ENCODE results near the gene GALNT8.
"Not testable (repeated sequence)": the region's sequence is repeated elsewhere in the genome, so short reads cannot be mapped to it uniquely, and the experiment has no call there.

GALNT8 gene, protein sequence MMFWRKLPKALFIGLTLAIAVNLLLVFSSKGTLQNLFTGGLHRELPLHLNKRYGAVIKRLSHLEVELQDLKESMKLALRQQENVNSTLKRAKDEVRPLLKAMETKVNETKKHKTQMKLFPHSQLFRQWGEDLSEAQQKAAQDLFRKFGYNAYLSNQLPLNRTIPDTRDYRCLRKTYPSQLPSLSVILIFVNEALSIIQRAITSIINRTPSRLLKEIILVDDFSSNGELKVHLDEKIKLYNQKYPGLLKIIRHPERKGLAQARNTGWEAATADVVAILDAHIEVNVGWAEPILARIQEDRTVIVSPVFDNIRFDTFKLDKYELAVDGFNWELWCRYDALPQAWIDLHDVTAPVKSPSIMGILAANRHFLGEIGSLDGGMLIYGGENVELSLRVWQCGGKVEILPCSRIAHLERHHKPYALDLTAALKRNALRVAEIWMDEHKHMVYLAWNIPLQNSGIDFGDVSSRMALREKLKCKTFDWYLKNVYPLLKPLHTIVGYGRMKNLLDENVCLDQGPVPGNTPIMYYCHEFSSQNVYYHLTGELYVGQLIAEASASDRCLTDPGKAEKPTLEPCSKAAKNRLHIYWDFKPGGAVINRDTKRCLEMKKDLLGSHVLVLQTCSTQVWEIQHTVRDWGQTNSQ

DNA sequence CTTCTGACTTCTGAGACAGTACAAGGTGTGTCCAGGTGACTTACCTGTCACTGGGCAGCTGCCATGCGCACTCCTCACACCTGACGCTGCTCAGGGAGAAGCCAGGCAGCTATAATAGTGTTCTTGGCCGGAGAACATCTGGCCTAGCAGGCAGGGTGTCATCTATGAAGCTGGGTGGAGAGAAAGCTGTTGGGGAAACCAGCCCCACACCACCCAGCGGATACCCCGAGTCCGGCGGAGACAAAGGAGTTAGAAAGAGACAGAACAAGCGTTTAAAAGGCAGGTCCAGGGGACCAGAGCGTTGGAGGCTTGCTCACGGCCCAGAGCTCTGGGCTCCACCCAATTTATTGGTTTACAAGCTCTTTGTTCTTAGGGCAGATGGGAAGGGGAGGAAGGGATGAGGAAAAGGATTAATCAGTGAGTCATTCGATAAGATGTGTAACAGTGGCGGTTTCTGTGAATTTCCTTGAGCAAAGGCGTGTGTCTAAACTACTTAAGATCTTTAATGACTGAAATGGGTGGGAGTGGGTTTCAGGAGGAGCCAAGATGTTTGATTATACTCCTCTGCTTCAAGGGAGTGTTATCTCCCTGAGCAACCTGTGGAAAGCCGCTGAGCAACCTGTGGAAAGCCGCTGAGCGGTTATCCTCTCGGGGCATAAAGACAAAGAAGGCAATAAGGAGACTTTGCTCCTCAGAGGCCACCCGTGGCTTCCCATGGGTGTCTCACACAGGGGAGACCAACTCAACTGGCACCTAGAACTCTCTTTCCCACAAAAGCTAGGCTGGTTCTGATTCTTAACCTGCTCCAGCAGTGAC is at the start of gene GALNT8:
GALNT8 (plus strand) TSS at position 580 of the 816 bp plus-strand sequence. CDS start 278 bp downstream, outside the sequence.
- DNase-seq, result no peak

DNA sequence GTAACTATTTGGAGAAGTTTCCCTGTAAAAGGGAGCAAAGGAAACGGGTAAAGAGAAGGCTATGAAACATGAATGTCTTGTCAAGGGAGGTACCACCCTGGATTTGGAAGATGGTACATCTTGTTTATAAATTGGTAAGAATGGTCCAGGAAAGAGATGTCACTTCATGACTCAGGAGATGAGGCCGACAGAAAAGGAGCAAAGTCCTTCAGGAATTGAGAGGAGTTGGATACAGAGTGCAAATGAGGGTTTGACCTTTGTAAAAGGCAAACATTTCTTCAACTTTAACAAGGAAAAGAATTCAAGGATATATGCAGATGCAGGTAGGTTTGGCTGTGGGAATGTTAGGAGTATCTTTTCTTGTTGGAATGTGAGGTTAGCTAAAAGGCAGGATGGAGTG is 40.5 kb upstream of the GALNT8 start:
- DNase-seq, result no peak

DNA sequence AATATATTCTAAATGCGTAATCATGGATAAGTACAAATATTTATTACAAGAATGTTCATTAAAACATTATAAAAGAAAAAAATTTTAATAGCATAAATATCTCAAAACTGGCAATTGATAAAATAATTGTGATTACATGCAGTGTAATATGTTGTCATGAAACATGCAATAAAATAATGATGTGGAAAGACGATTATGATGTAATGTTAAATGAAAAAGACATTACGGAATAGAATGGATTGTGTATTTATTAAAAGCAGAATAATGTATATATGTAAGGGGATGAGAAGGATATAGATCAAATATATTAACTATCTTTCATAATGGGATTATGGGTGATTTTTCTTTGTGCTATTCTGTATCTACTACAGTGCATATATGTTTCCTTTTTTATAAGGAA is 38.5 kb upstream of the GALNT8 start:
- no peak for DNase-seq

DNA sequence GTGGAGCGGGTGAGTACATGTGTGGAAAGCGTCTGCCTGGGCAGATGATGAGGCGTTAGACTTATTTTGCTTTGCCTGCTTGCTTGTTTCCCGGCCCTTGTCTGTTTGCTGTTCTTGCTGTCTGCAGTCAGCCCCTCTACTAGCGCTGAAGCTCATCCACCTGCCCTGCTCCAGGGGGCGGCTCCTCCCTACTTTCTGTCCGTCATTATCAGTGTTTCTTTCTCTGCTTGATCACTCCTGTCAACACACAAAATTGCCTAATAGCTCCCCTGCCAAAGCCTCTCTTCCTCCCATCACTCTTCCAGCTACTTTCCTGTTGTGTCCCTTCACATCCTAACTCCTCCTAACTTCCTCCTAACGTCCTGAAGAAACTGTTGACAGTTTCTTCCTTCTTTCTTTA is 34.9 kb upstream of the GALNT8 start:
- no peak for DNase-seq

DNA sequence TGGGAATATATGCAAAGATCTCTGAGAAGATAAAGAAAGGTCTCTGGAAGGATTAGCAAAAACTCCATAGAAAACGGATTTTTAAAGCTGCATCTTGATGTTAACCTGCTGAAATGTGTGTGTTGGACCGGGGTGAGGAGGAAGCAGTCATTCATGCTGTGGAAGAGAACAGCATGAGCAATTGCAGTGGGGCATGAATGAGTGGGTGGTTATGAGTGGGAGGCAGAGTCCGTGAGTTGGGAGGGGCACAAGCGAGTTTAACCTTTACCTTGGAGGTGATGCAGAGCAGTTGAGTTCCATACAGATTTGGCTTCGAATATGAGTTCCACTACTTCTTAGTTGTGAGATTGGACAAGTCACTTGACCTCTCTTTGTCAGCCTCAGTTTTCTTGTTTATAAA is 29.4 kb upstream of the GALNT8 start:
- no peak for DNase-seq

DNA sequence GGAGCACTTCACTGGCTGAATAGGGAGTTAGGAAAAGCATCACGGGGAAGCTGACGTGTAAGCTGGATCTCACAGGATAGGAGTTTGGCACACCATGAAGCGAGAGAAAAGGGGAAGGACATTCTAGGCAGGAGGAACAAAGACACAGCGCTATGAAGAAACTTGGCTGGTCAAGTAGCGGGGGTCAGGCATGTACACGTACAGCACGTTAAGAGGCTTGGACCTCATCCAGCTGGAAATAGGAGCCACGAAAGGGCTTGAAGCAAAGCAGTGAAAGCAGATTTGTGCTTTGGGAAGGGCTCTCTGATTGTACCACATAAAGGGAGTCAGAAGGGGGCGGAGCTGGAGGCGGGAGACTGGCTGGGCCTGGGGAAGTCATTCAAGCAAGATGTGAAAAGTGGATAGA is 19.6 kb upstream of the GALNT8 start:
- no peak for DNase-seq

DNA sequence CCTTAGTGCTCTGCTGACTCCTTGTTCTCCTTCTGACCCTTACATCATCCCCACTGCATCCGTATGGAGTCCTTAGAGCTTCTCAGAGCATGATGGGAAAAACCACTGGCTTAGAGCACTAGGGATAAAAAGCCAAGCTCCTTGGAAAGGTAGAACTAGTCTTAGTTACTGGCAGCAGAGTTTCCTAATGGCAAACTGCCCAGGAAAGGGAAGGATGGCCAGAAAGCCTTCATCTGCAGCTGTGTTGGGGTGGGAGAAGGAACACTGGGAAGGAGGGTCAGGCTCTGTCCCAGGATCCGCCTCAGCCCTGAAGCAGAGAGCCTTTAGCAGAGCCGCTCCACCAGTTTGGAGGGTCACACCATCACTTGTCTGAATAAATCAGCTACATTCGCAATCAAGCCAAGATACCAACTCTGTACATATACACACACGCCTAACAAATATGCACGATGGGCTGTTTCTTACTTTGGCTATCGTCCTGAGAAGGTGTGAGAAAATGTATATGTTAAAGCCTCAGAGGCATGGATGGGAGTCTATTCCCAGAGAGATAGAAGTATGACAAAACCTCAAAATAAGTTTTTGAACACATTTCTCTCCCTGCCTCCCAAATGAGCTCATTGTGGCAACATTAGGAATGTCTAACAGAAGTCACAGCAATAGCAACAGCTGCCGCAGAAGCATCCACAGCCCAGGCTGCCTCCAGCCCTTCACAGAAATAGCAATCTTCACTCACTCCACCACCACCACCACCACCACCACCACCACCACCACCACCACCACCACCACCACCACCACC is 18.6 kb upstream of the GALNT8 start:
- no peak for DNase-seq

DNA sequence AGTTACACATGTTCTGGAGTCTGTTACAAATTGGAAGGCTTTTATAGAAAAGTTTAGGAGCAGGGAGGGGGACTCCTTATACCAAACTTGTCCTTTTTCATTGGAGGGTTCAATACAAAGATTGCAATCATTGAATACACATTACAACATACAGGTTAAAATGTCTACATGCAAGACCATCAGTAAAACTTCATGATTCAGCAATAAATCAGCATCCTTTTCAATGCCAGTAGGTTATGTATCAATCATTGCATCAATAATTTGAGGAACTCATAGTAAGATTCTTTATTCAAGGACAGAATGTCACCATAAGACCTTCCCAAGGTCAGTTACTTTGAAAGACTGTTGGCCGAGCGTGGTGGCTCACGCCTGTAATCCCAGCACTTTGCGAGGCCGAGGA is 16.5 kb upstream of the GALNT8 start:
- DNase-seq, result no peak

DNA sequence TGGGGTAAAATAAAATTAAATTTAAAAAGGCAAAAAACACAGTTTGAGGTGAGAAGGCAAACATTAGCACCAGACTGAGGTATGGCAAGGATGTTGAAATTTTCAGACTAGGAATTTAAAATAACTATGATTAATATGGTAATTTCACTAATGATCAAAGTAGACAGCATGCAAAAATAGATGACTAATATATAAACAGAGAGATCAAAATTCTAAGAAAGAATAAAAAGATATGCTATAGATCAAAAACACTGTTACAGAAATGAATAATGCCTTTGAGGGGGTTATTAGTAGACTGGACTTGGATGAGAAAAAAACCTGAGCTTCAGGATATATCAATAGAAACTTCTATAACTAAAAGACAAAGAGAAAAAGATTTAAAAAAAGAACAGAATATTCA is 14.4 kb upstream of the GALNT8 start:
- no peak for DNase-seq

DNA sequence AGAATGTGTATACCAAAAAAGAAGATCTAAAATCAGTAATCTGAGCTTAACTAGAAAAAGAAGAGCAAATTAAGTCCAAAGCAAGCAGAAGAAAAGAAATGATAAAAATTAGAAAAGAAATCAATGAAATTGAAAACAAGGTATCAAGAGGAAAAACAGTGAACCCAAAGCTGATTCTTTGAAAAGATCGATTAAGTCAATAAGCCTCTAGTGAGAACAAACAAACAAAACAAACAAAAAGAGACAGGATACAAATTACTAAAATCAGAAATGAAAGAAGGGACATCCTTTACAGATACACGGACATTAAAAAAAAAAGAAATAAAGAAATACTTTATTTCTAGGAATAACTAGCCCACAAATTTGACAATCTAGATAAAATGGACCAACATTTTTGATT is 12.9 kb upstream of the GALNT8 start:
- no peak for DNase-seq

DNA sequence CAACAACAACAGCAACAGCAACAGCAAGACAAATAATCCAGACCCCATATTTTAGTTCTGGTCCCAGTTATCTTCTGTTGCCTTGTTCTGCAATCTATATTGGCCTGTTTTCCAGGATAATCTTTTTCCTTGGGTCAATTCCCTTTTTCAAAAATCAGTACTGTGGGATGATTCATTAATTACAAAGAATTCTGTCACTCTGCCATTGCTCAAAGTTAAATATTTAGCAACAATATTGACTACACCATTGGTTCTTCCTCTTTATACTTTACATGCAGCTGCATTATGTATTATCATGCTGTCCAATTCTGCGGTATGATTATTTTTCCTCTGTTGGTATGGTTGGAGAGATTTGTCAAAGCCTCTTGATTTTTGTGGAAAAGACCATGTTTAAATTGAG is 10.1 kb upstream of the GALNT8 start:
- DNase-seq, result no peak

DNA sequence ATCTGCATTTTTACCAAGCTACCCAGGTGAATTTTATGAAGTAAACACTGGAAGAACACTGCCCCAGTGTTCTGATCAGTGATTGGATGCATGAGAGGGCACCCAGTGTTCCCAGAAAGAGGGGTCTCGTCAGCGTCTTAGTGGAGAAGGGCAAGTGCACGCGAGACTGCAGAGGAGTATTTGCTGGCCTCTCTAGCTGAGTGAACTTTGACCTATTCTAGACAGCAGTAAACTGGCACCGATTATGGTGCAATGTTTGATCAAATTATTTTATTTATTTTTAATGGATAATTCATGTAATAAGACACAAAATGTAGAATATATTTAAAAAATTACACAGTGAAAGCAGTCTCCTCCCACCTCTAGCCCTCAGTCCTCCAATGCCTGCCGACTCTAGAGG is 5.3 kb upstream of the GALNT8 start:
- DNase-seq, result no peak

DNA sequence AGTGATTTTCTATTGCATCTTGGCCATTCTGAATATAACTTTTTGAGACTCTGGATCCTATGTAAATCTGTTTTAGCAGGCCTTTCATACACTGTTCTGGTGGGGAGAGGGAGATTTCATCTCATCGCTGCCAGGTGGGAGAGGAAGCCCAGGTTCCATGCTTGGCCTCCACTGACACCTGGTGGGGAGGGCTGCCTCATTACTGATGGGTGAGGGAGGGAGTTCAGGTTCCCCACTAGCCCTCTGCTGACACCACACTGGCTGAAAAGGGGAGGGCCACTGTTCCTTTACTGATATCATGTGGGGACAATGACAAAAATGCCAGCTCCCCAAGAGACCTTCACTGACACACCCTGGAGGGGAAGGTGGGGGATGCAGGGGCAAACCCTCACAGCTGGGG is 2.4 kb upstream of the GALNT8 start:
- DNase-seq, result no peak

DNA sequence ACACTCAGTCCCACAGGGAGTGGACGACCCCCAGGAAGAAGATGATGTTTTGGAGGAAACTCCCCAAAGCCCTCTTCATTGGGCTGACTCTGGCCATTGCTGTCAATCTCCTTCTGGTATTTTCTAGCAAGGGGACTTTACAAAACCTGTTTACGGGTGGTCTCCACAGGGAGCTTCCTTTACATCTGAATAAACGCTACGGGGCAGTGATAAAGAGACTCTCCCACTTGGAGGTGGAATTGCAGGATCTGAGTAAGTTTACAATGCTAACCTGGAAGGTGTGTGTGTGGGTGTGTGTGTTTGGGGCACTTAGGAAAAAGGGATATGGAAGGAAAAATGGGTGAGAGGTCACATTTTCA is 416 bp downstream of the GALNT8 start:
- no peak for DNase-seq

DNA sequence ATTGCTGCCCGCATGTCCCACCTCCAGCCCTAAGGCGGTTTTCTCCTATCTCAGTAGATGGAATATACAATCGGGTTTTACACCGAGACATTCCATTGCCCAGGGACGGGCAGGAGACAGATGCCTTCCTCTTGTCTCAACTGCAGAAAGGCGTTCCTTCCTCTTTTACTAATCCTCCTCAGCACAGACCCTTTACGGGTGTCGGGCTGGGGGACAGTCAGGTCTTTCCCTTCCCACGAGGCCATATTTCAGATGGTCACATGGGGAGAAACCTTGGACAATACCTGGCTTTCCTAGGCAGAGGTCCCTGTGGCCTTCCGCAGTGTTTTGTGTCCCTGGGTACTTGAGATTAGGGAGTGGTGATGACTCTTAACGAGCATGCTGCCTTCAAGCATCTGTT is 1.4 kb downstream of the GALNT8 start:
- not testable (repeated sequence) for DNase-seq

DNA sequence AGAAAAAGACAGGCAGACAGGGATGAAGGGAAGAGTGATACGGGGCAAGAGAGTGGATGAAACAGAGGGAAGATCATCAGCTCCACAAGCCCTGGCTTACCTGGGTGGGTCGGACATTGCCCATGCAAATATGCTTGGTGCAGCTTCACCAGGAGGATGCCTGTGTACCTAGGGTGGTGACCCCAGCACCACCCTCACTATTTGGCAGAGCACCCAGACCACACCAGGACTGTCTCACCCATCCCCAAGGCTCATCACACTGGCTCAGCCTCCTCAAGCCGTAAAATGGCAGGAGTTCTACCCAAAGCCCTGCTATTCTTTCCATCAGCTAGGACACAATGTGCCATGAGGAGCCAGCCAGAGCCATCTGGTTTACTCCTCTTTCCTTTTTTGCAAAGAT is 3.0 kb downstream of the GALNT8 start:
- DNase-seq, result no peak

DNA sequence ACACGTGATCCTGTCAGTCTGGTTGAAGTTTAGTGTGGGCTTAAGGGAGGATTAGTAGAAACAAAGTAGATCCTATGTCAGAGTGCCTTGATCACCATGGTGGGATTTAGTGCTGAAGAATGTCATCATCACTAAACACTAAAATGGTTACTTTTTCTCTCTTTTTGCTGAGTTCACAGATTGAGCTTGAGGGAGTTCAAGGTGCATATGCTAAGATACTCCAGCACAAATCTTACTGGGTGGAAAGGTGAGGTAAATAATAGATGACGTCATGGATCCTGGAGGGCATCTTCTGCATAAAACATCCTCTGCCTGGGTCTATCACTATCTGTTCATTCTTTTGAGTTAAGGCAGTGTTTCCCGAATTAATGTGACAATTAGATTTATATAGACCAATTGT is 4.9 kb downstream of the GALNT8 start:
- DNase-seq, result no peak

DNA sequence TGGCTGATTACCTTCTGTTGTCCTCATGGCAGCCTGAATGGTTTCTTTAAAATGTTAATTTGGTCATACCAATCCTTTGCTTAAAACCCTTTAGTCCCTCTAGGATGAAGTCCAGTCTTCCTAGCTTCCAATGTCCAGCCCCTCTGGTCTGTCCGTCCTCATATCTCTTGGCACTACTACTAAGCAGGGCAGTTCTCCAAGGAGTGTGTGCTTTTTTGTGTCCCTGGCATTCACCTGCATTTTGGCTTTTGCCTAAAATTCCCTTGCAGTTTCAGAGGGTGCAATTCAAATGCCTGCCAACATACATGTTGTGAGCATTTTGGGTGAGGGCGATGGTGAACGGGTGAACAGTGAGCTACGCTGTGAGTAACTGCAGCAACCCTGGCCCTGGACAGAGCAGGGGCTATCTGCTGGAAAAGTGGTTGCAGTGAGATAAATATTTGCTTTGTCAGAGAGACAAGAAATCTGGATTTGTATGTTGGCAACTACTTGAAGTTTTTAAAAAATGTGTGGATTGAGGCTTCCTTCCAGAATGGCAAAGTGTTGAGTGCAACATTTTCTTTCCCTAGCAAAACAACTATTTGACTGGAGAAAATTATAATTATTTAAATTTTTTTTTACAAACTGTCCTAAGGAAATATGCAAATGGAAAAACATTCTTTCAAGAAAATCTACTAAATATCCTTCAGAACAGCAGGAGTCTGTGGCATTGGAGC is 14.6 kb downstream of the GALNT8 start:
- no peak for DNase-seq

DNA sequence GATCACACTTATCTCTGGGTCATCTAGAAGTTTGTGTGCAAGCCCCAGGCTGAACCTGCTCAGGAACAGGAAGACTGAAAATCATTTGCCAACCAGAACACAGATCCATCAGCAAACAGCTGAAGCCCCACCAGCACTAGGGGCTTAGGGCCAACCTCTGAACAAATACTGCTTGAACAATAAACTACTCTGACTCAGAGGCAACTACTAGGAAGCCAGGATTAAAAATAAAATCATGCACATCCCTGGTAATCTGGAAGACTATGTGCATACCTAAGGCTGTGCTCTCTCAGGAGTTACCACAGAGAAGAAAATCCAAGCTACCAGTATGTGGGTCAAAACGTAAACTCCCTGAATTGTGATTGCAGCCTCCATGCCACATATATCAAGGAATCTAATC is 15.9 kb downstream of the GALNT8 start:
- DNase-seq, result no peak

DNA sequence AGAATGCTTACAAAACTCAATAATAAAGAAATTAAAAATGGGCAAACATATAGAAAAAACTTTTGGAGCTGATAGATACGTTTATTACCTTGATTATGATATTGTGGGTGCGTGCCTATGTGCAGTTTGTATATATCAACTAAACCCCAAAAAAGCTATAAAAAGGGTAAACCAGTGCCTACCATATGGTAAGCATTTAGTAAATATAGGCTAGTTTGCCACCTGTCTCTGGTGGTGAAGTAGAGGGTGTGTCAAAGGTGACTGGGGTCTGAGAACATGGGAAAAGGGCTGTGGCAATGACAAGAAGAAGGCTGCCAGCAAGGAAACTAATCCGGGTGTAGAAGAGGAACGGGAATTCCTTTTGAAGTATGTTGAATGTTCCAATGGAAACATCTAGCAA is 18.3 kb downstream of the GALNT8 start:
- DNase-seq, result no peak

DNA sequence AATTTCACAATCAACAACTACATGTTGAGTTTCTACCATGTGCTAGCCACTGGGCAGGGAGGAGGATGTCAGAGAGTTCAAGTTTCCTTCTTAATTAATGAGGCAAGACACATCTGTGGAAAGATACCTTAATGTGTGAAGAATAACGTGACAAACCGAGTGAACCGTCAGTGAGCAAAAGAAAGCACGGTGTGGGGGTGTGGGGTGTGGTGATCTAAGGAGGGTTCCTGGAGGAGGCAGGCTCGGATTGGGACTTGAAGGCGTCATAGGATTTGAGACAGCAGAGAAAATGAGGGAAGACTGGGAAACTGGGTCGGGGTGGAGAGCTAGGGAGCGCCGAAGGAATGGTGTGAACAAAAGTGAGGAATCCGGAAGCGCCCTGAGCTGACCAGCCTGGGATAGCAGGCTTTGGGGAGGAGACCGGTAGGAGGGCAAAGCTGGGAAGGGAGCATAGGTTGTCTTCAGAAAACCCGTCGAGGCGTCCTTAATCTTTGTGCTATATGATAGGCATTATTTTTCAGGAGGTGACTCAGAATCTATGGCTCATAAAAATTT is 22.3 kb downstream of the GALNT8 start:
- DNase-seq, result no peak

DNA sequence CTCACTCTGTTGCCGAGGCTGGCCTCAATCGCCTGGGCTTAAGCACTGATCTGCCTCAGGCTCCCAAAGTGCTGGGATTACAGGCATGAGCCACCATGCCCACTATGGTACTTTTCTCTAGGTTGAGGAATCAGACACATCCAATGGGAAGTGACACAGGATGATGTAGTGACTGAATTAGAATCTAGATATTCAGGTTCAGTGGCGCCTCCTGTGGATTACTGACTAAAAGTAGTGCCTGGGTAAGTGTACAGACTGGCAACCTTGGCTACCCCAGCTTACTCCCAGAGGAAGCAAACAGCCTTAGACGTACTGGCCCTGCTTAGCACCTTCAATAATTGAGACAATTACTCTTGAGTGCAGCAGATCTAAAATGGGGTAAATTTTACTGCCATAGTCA is 22.8 kb downstream of the GALNT8 start:
- no peak for DNase-seq

All from activated CD4-positive, alpha-beta T cell treated with anti-CD3 and anti-CD28 coated beads, Interleukin-2, Interleukin-6, amounts not matched to agents 100 ng/mL and 50 ng/mL, durations not matched to agents 16 hours and 8 hours (primary cell).